Ishikawa (cell line): ENCODE results near the gene CEP57L1.

Source experiments
- TAF1 ChIP-seq: IDR thresholded peaks from 2 replicates; pipeline ENCODE4 v1.6.1; 2012; ENCODE audit warnings: low read depth, mild to moderate bottlenecking
- TF ChIP-seq, protein P1 (sequence below): IDR thresholded peaks from 2 replicates; pipeline ENCODE4 v1.6.1; 2012; ENCODE audit warnings: low read depth, mild to moderate bottlenecking

DNA sequence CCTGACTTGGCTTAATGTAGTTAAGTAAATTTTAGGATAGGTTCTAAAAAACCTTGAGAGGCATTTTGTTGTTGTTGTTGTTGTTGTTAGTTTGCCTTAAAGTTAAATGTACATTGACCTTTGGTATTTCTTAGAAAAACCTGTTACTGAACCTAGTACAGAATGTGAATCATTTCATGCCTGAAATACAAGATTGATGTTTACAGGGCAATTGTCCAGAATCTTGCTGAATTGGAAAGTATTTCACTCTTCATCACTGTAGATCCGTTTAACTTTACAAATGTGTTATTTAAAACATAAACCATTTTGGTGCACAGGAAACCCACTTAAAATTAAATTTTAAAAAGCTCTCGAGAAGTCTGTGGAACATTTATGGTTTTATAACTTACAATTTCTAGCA, 75.0 kb downstream of the CEP57L1 start:
- no peak for TF ChIP-seq TAF1
- TF ChIP-seq, protein P1, sequence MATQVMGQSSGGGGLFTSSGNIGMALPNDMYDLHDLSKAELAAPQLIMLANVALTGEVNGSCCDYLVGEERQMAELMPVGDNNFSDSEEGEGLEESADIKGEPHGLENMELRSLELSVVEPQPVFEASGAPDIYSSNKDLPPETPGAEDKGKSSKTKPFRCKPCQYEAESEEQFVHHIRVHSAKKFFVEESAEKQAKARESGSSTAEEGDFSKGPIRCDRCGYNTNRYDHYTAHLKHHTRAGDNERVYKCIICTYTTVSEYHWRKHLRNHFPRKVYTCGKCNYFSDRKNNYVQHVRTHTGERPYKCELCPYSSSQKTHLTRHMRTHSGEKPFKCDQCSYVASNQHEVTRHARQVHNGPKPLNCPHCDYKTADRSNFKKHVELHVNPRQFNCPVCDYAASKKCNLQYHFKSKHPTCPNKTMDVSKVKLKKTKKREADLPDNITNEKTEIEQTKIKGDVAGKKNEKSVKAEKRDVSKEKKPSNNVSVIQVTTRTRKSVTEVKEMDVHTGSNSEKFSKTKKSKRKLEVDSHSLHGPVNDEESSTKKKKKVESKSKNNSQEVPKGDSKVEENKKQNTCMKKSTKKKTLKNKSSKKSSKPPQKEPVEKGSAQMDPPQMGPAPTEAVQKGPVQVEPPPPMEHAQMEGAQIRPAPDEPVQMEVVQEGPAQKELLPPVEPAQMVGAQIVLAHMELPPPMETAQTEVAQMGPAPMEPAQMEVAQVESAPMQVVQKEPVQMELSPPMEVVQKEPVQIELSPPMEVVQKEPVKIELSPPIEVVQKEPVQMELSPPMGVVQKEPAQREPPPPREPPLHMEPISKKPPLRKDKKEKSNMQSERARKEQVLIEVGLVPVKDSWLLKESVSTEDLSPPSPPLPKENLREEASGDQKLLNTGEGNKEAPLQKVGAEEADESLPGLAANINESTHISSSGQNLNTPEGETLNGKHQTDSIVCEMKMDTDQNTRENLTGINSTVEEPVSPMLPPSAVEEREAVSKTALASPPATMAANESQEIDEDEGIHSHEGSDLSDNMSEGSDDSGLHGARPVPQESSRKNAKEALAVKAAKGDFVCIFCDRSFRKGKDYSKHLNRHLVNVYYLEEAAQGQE: no peak
